Measurements from ENCODE around the gene FBLN5. TPM values are rescaled to one million over a fixed set of nuclear protein-coding genes. Genes with fewer than 3 reads are reported as not detected.

FBLN5 gene
- total and polyA plus RNA-seq, 2 experiments from 2014 or later = 157 to 337 TPM

DNA sequence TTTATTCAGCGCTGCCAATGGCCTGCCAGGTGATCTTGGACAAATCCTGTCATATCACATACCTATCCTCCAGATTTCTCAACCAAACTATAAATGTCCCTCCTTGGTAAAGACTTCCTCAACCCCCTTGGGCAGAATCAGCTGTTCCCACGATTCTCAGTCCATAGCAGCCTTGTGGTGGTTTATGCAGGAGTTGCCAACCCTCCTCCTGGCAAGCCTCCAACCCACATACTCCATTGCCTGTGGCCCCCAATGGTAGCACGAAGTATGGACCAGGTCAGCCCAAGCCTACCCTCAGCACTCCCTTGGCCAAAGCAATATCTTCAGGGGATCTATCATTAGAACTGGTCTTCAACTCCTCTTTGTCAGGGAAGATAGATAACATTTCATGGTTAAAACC, 27.0 kb downstream of the FBLN5 start:
- Histone ChIP-seq H4K20me1 (ENCODE audit: insufficient read depth, poor library complexity, severe bottlenecking) (no peaks in the 10 kb centered on the region), H3K27ac (no peak overlapping the region), H3K4me3 (no peak overlapping the region), H3K9me2 (replicated peaks; ENCODE audit: insufficient read depth) (no peaks in the 10 kb centered on the region), H2AFZ (no peak overlapping the region), H3K9me3 (ENCODE audit: low read depth) (no peaks in the 10 kb centered on the region), H3K4me2 (no peak overlapping the region), H3K27me3 (no peaks in the 10 kb centered on the region), H3K36me3 (replicated peaks; ENCODE audit: insufficient read depth, low read depth) (no peaks in the 10 kb centered on the region), H3K4me1 (ENCODE audit: insufficient read depth) (peaks cover 12% of the 10 kb centered on the region), H3K79me2 (no peaks in the 10 kb centered on the region)
- DNase-seq (ENCODE audit: low spot score) = no peak
- 86% methylated on average over 3 of the region's 3 CpGs for WGBS (ENCODE audit: low lambda C conversion rate, missing lambda C conversion rate)
- TF ChIP-seq EZH2 (IDR thresholded peaks at IDR 0.05; ENCODE audit: borderline replicate concordance) (no peak), EZH2phosphoT487 (IDR thresholded peaks at IDR 0.05; ENCODE audit: low read depth, severe bottlenecking, unreplicated experiment) (no peak)
- TF ChIP-seq, protein P1, sequence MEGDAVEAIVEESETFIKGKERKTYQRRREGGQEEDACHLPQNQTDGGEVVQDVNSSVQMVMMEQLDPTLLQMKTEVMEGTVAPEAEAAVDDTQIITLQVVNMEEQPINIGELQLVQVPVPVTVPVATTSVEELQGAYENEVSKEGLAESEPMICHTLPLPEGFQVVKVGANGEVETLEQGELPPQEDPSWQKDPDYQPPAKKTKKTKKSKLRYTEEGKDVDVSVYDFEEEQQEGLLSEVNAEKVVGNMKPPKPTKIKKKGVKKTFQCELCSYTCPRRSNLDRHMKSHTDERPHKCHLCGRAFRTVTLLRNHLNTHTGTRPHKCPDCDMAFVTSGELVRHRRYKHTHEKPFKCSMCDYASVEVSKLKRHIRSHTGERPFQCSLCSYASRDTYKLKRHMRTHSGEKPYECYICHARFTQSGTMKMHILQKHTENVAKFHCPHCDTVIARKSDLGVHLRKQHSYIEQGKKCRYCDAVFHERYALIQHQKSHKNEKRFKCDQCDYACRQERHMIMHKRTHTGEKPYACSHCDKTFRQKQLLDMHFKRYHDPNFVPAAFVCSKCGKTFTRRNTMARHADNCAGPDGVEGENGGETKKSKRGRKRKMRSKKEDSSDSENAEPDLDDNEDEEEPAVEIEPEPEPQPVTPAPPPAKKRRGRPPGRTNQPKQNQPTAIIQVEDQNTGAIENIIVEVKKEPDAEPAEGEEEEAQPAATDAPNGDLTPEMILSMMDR (IDR thresholded peaks at IDR 0.05; ENCODE audit: poor library complexity) = no peak

DNA sequence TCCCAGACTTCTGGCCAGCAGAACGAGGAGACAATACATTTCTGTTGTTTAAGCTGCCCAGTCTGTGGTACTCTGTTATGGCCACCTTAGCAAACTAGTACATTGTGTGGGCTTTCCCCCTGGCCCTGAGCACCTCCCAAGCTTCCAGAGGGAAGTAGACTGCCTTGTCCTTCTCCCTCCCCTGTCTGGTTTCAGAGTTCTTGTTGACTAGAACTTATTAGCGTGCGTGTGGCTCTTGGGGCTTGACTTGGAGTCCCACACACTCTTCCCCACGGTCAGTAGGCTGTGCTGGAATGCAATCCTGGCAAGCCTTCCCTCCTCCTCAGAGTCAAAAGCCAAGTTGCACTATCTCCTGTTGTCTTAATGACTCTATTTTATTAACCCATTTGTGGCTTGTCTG, 27.7 kb downstream of the FBLN5 start:
- H3K9me2 ChIP-seq (replicated peaks; ENCODE audit: insufficient read depth) = no peaks in the 10 kb centered on the region
- H3K4me1 ChIP-seq (ENCODE audit: insufficient read depth) = peaks cover 8% of the 10 kb centered on the region
- no peak overlapping the region for H2AFZ ChIP-seq
- no peak overlapping the region for H3K4me2 ChIP-seq
- H3K9me3 ChIP-seq (ENCODE audit: low read depth) = no peaks in the 10 kb centered on the region
- H3K27ac ChIP-seq = no peak overlapping the region
- whole genome bisulfite sequencing (ENCODE audit: low lambda C conversion rate, missing lambda C conversion rate) = 59% methylated on average over 4 of the region's 4 CpGs
- no peaks in the 10 kb centered on the region for H3K36me3 ChIP-seq (replicated peaks; ENCODE audit: insufficient read depth, low read depth)
- H3K27me3 ChIP-seq = no peaks in the 10 kb centered on the region
- no peak for DNase-seq (ENCODE audit: low spot score)
- no peaks in the 10 kb centered on the region for H4K20me1 ChIP-seq (ENCODE audit: insufficient read depth, poor library complexity, severe bottlenecking)
- no peaks in the 10 kb centered on the region for H3K79me2 ChIP-seq
- no peak overlapping the region for H3K4me3 ChIP-seq
- TF ChIP-seq, protein P1 (IDR thresholded peaks at IDR 0.05; ENCODE audit: poor library complexity) = no peak
- TF ChIP-seq EZH2 (IDR thresholded peaks at IDR 0.05; ENCODE audit: borderline replicate concordance) (no peak), EZH2phosphoT487 (IDR thresholded peaks at IDR 0.05; ENCODE audit: low read depth, severe bottlenecking, unreplicated experiment) (no peak)

DNA sequence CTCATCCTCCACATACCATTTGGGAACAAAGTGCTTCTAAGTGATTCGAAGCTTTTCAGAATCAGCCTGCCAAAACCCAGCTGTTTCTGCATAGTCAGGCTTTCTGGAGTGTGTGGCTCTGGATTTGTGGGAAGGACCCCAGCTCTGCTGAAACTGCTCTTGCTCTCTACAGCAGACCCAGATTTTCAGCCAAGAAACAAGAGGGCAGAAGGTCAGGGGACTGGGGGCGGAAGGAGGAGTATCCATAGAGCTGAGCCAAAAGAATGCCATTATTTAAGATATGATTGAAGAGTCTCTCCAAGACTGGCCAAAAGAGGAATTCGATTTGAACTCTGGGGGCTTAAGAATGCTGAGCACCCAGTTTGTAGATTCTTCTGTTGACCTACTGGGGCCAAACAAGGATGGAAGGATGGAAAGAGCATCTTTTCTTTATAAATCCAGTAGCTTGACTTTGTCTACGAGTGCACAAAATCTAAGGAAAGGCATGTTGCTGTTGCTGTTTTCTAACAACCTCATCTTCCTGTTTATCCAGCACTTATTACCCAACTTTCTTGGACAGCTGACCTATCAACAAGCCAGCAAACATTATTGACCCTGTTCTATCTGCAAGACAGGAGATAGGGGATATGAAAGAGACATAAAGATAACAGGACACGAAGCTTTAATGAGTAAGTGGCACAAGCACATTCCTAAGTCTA, 29.2 kb downstream of the FBLN5 start:
- DNase-seq (ENCODE audit: low spot score) = no peak
- no peak overlapping the region for H3K4me2 ChIP-seq
- peaks cover 8% of the 10 kb centered on the region for H3K4me1 ChIP-seq (ENCODE audit: insufficient read depth)
- no peak overlapping the region for H2AFZ ChIP-seq
- H3K9me3 ChIP-seq (ENCODE audit: low read depth) = no peaks in the 10 kb centered on the region
- H3K27ac ChIP-seq = no peak overlapping the region
- WGBS (ENCODE audit: low lambda C conversion rate, missing lambda C conversion rate) = 73% methylated on average over 5 of the region's 5 CpGs
- no peaks in the 10 kb centered on the region for H4K20me1 ChIP-seq (ENCODE audit: insufficient read depth, poor library complexity, severe bottlenecking)
- no peaks in the 10 kb centered on the region for H3K36me3 ChIP-seq (replicated peaks; ENCODE audit: insufficient read depth, low read depth)
- H3K4me3 ChIP-seq = no peak overlapping the region
- no peaks in the 10 kb centered on the region for H3K27me3 ChIP-seq
- H3K9me2 ChIP-seq (replicated peaks; ENCODE audit: insufficient read depth) = no peaks in the 10 kb centered on the region
- TF ChIP-seq, protein P1 (IDR thresholded peaks at IDR 0.05; ENCODE audit: poor library complexity) = no peak
- TF ChIP-seq EZH2phosphoT487 (IDR thresholded peaks at IDR 0.05; ENCODE audit: low read depth, severe bottlenecking, unreplicated experiment) (no peak), EZH2 (IDR thresholded peaks at IDR 0.05; ENCODE audit: borderline replicate concordance) (no peak)
- no peaks in the 10 kb centered on the region for H3K79me2 ChIP-seq

Data from hepatocyte (in vitro differentiated cells).